GM12878 (cell line): ENCODE data around the gene EML1. TPM values are rescaled to one million over a fixed set of nuclear protein-coding genes. Genes with fewer than 3 reads are reported as not detected.

ENCODE experiments used
- ATAC-seq: fragments of 200-7000 bp; cut with Tn5 transposase; 3 replicates; pipeline ENCODE4 v1.9.1; 2020; ENCODE audit warnings: mild to moderate bottlenecking, moderate library complexity
- BruUV-seq: library from RNA; stranded (reverse); fragments of 400-500 nt; replicated peaks from 2 replicates; lab custom pipeline; 2021; lab: Mats Ljungman, UMichigan
- CTCF ChIA-PET: fragments of 300-600 bp; sonication (Branson Sonifier 250); formaldehyde crosslinking; extraction: SDS; loops from one replicate; lab custom pipeline; 2021; ENCODE audit warnings: inconsistent platforms; lab: Yijun Ruan, JAX
- POLR2A ChIA-PET: fragments of 350-600 bp; formaldehyde crosslinking; extraction: SDS; loops from one replicate; lab custom pipeline; 2021; ENCODE audit warnings: inconsistent platforms; lab: Charles Lee
- RAD21 ChIA-PET: fragments of 300-600 bp; sonication (Branson Sonifier 250); formaldehyde crosslinking; loops from one replicate; lab custom pipeline; 2023; ENCODE audit warnings: antibody characterized with exemption; ENCODE audit not compliant: unreplicated experiment; lab: Charles Lee
- SMC1A ChIA-PET: fragments of 300-600 bp; sonication (Branson Sonifier 250); formaldehyde crosslinking; loops from one replicate; lab custom pipeline; 2023; ENCODE audit not compliant: unreplicated experiment, uncharacterized antibody; lab: Charles Lee
- DNase-seq: peaks from one replicate; pipeline ENCODE4 v3.0.0-alpha.2; 2011; ENCODE audit warnings: low read depth, low spot score
- FAIRE-seq: peaks from 3 replicates; lab custom pipeline; 2011; peaks lifted over from hg19 to GRCh38; lab: Jason Lieb, UNC
- H2AFZ ChIP-seq: 2 replicates; pipeline ENCODE4 v1.6.0; 2011; ENCODE audit warnings: low read depth, low read length, control low read depth; ENCODE audit not compliant: control insufficient read depth
- H3K27ac ChIP-seq: 2 replicates; pipeline ENCODE4 v1.5.1; 2011; ENCODE audit warnings: control low read depth; ENCODE audit not compliant: control insufficient read depth, insufficient read depth
- H3K27me3 ChIP-seq, 2 experiments: replicated peaks in 1 of 2; 2 replicates each; pipeline versions ENCODE4 v1.6.0 to v1.6.1; 2011; ENCODE audit warnings: low read length in 1 of 2; ENCODE audit not compliant: control insufficient read depth in 2 of 2, insufficient read depth in 2 of 2
- H3K36me3 ChIP-seq, 2 experiments: 2 replicates each; pipeline ENCODE4 v1.5.1; 2011; ENCODE audit warnings: low read length in 1 of 2; ENCODE audit not compliant: control insufficient read depth in 2 of 2, insufficient read depth in 2 of 2
- H3K4me1 ChIP-seq: 2 replicates; pipeline ENCODE4 v1.6.1; 2011; ENCODE audit warnings: mild to moderate bottlenecking, low read length, moderate library complexity, mixed read lengths; ENCODE audit not compliant: control insufficient read depth, insufficient read depth
- H3K4me2 ChIP-seq: 2 replicates; pipeline ENCODE4 v1.6.0; 2011; ENCODE audit warnings: control low read depth; ENCODE audit not compliant: control insufficient read depth, insufficient read depth
- H3K4me3 ChIP-seq: fragments of 200-600 bp; sonication (generic); 2 replicates; pipeline ENCODE4 v1.5.1; 2016
- H3K79me2 ChIP-seq: 2 replicates; pipeline ENCODE4 v1.6.0; 2011; ENCODE audit warnings: low read length; ENCODE audit not compliant: control insufficient read depth, insufficient read depth
- H3K9ac ChIP-seq: 2 replicates; pipeline ENCODE4 v1.8.0; 2011; ENCODE audit warnings: low read length, control low read depth, mixed read lengths; ENCODE audit not compliant: control insufficient read depth, insufficient read depth
- H3K9me3 ChIP-seq: replicated peaks from 3 replicates; pipeline ENCODE4 v1.5.1; 2011; ENCODE audit warnings: mild to moderate bottlenecking, low read length; ENCODE audit not compliant: control insufficient read depth, insufficient read depth
- H4K20me1 ChIP-seq: 2 replicates; pipeline ENCODE4 v1.6.0; 2011; ENCODE audit not compliant: control insufficient read depth, insufficient read depth
- CEBPB ChIP-seq, 2 experiments: fragments of 150-350 bp in 1 of 2; IDR thresholded peaks; 2 replicates each; pipeline ENCODE4 v1.6.1; 2012 to 2014; ENCODE audit warnings: low read depth in 2 of 2, low read length in 2 of 2, borderline replicate concordance in 1 of 2, inconsistent platforms in 1 of 2
- DPF2 ChIP-seq: fragments of 450-650 bp; IDR thresholded peaks from 2 replicates; pipeline ENCODE4 v1.6.1; 2017; ENCODE audit warnings: mild to moderate bottlenecking
- IKZF2 ChIP-seq, 2 experiments: fragments of 450-650 bp; IDR thresholded peaks; 2 replicates each; pipeline ENCODE4 v1.6.1; 2017; ENCODE audit warnings: mild to moderate bottlenecking in 2 of 2, moderate library complexity in 2 of 2
- NFIC ChIP-seq: IDR thresholded peaks from 2 replicates; pipeline ENCODE4 v1.6.1; 2012; ENCODE audit warnings: low read depth, mild to moderate bottlenecking, inconsistent platforms, low read length, moderate library complexity
- RB1 ChIP-seq: fragments of 450-650 bp; formaldehyde crosslinking; IDR thresholded peaks from 2 replicates; pipeline ENCODE4 v1.6.1; 2017; ENCODE audit warnings: mild to moderate bottlenecking, borderline replicate concordance
- RUNX3 ChIP-seq: IDR thresholded peaks from 2 replicates; pipeline ENCODE4 v1.6.1; 2012; ENCODE audit warnings: low read length, inconsistent platforms
- STAT3 ChIP-seq: IDR thresholded peaks from 2 replicates; pipeline ENCODE4 v1.6.1; 2011; ENCODE audit warnings: low read depth, low read length, improper control_type of control experiment
- TCF12 ChIP-seq: IDR thresholded peaks from 2 replicates; pipeline ENCODE4 v1.6.1; 2011; ENCODE audit warnings: low read depth, mild to moderate bottlenecking, low read length
- TCF3 ChIP-seq: IDR thresholded peaks from 2 replicates; pipeline ENCODE4 v1.6.1; 2012; ENCODE audit warnings: low read depth, mild to moderate bottlenecking, low read length, borderline replicate concordance; ENCODE audit not compliant: insufficient read depth
- WRNIP1 ChIP-seq: IDR thresholded peaks from 2 replicates; pipeline ENCODE4 v1.6.1; 2011; ENCODE audit warnings: low read depth, low read length, improper control_type of control experiment, borderline replicate concordance
- WGBS: methylation state at CpG from one replicate; pipeline ENCODE4 v1.1.6; 2016; ENCODE audit warnings: low lambda C conversion rate; ENCODE audit not compliant: insufficient replicate concordance, insufficient coverage; ENCODE audit errors: missing lambda C conversion rate; 5-methylcytosine and 5-hydroxymethylcytosine counted together
- in situ Hi-C: fragments of 300-500 bp; cut with MboI; formaldehyde crosslinking; loops from 9 replicates; pipeline ENCODE4 v1.14.3; 2018; ENCODE audit warnings: mixed read lengths
- intact Hi-C: fragments of 100-400 bp; cut with micrococcal nuclease; formaldehyde crosslinking; loops from one replicate; pipeline ENCODE4 v1.14.2; 2022; ENCODE audit not compliant: unreplicated experiment
- polyA plus RNA-seq, 11 experiments: library from polyadenylated mRNA; depleted of rRNA in 4 of 11; unstranded in 6 of 11; stranded (reverse) in 5 of 11; fragments of >200 nt; fragmentation: Nextera tagmentation in 4 of 11; fragmentation: Illumina TruSeq in 1 of 11; extraction: Ambion mirVana in 4 of 11; extraction: Trizol in 1 of 11; gene quantifications; 1 replicate in 1 of 11; 2 replicates in 10 of 11; pipeline versions ENCODE4 v1.2.1 to v1.2.3, GENCODE V29; 2011 to 2016; ENCODE audit warnings: inconsistent platforms in 2 of 11, missing spikeins in 2 of 11, low read depth in 1 of 11
- total RNA-seq, 4 experiments: library from RNA; depleted of rRNA in 3 of 4; stranded (reverse); fragments of >200 nt in 3 of 4; fragmentation: Illumina TruSeq in 1 of 4; extraction: Trizol in 1 of 4; gene quantifications; 2 replicates each; pipeline versions ENCODE4 v1.2.1 to v1.2.3, GENCODE V29; 2013 to 2021
- TF ChIP-seq, protein P1 (sequence below): IDR thresholded peaks from 2 replicates; pipeline ENCODE4 v1.6.1; 2012; ENCODE audit warnings: low read depth, low read length, improper control_type of control experiment
- TF ChIP-seq, protein P2 (sequence below): fragments of 150-350 bp; IDR thresholded peaks from 2 replicates; pipeline ENCODE4 v1.6.1; 2014; ENCODE audit warnings: mild to moderate bottlenecking, low read depth, low read length
- TF ChIP-seq, protein P3 (sequence below): fragments of 450-650 bp; formaldehyde crosslinking; IDR thresholded peaks from 2 replicates; pipeline ENCODE4 v1.5.0; 2022; ENCODE audit warnings: mild to moderate bottlenecking, missing genetic modification characterization
- TF ChIP-seq, protein P4 (sequence below): fragments of 450-650 bp; IDR thresholded peaks from 2 replicates; pipeline ENCODE4 v1.6.1; 2017; ENCODE audit warnings: borderline replicate concordance

EML1 gene
- total and polyA plus RNA-seq, 10 of the 15 experiments (the other 5 are each of a cell fraction or from before 2014, with no cell fraction given), result 0.05 to 3.4 (median 0.11) TPM; not detected in 3

DNA sequence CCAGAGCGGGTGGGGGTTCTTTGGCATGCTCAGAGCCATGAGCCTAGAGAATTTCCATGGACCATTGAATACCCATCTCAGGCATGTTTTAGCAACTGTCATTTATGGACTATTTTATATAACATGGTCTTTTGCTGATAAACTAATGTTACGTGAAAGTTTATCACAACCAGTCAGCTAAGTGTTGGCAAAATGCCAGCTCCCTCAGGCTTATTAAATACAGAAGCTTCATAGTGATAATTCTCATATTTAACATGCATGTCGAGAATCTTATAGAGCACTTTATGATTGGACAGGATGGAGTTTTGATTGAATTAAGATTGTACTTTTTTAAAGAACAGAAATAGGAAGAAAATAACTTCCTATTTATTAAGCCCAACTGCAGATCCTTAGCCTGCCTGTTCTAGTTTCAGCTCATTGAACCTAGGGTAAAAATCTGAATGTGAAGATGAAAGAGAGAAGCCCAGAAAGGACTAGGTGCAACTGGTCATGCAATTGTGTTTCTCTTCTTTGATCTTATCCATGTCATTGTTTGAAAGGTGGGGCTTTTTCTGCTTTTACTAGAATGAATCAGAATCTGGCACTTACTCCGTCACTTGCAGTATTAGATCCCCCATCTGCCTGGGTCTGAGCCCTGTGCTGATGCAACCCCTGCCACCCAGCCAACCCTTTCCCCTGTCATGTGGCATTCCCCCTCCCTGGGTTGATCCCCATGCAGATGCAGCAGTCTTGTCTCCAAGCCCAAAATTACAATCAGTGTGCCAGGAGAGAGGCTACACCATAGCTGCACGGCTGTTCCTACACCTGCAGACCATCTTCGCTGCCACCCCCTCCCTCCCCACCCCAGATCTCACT lies 137.4 kb downstream of the EML1 start (continued):
- TF ChIP-seq, protein P1, sequence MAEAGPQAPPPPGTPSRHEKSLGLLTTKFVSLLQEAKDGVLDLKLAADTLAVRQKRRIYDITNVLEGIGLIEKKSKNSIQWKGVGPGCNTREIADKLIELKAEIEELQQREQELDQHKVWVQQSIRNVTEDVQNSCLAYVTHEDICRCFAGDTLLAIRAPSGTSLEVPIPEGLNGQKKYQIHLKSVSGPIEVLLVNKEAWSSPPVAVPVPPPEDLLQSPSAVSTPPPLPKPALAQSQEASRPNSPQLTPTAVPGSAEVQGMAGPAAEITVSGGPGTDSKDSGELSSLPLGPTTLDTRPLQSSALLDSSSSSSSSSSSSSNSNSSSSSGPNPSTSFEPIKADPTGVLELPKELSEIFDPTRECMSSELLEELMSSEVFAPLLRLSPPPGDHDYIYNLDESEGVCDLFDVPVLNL, result no peak
- peak; percentile 53; the same call in 1 of the 2 replicates for TF ChIP-seq NFIC
- peak; percentile 60 to 78 for TF ChIP-seq IKZF2 (IDR thresholded peaks at IDR 0.05)

DNA sequence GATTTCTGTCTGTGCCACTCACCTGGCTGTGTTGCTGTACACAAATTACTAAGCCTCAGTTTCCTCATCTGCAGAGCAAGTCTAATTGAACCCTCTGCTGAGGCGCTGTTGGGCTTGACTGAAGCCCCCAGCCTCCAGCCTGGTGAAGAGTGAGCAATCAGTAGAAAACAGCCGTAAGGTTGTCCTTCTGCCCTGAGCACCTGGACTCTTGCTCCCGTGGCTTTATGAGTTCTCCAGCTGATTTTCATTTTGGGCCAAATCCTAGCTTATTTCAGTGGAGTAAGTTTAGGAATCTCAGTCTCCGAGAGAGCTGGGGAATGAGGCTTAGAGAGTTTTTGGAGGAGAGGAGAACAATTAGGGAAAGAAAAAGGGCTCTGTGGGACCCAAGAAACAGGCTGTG lies 138.1 kb downstream of the EML1 start:
- ChIA-PET RAD21 (no interaction called here), POLR2A (no interaction called here), CTCF (interaction anchor here (0.7 to 2.9 kb wide), 3 partner anchors 15 to 34 kb away, joined by 3 to 15 read pairs (median 4); no protein-coding TSS in a partner anchor), SMC1A (interaction anchor here (1.2 to 2.0 kb wide), 3 partner anchors 15 to 138 kb away, joined by 3 to 11 read pairs (median 4); no protein-coding TSS in a partner anchor)
- Histone ChIP-seq H3K9ac (no peak overlapping the region), H3K79me2 (no peaks in the 10 kb centered on the region), H4K20me1 (no peaks in the 10 kb centered on the region), H3K4me2 (peak overlapping the region; percentile 51), H3K27ac (no peak overlapping the region), H3K9me3 (peaks cover 1% of the 10 kb centered on the region; the same call in 2 of the 3 replicates), H3K27me3 (no peaks in the 10 kb centered on the region), H2AFZ (no peak overlapping the region; the same call in 1 of the 2 replicates), H3K36me3 (no peaks in the 10 kb centered on the region), H3K4me1 (peaks cover 22% of the 10 kb centered on the region), H3K4me3 (no peak overlapping the region)
- BruUV-seq, result no TSS peak
- DNase-seq, result no peak
- ATAC-seq, result no peak; the same call in 2 of the 3 replicates
- FAIRE-seq, result no peak
- 51% methylated on average over 4 of the region's 4 CpGs for WGBS
- intact Hi-C loops (no loop called here), in situ Hi-C loops (no loop called here)
- TF ChIP-seq WRNIP1 (no peak), RB1 (no peak), STAT3 (no peak), DPF2 (no peak), TCF3 (no peak), CEBPB (IDR thresholded peaks at IDR 0.05; ENCODE audit: borderline replicate concordance in 1 of 2, low read depth in 2 of 2, low read length in 2 of 2) (no peak), TCF12 (no peak), RUNX3 (no peak)
- TF ChIP-seq, protein P2, sequence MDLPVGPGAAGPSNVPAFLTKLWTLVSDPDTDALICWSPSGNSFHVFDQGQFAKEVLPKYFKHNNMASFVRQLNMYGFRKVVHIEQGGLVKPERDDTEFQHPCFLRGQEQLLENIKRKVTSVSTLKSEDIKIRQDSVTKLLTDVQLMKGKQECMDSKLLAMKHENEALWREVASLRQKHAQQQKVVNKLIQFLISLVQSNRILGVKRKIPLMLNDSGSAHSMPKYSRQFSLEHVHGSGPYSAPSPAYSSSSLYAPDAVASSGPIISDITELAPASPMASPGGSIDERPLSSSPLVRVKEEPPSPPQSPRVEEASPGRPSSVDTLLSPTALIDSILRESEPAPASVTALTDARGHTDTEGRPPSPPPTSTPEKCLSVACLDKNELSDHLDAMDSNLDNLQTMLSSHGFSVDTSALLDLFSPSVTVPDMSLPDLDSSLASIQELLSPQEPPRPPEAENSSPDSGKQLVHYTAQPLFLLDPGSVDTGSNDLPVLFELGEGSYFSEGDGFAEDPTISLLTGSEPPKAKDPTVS, result no peak
- TF ChIP-seq, protein P3, sequence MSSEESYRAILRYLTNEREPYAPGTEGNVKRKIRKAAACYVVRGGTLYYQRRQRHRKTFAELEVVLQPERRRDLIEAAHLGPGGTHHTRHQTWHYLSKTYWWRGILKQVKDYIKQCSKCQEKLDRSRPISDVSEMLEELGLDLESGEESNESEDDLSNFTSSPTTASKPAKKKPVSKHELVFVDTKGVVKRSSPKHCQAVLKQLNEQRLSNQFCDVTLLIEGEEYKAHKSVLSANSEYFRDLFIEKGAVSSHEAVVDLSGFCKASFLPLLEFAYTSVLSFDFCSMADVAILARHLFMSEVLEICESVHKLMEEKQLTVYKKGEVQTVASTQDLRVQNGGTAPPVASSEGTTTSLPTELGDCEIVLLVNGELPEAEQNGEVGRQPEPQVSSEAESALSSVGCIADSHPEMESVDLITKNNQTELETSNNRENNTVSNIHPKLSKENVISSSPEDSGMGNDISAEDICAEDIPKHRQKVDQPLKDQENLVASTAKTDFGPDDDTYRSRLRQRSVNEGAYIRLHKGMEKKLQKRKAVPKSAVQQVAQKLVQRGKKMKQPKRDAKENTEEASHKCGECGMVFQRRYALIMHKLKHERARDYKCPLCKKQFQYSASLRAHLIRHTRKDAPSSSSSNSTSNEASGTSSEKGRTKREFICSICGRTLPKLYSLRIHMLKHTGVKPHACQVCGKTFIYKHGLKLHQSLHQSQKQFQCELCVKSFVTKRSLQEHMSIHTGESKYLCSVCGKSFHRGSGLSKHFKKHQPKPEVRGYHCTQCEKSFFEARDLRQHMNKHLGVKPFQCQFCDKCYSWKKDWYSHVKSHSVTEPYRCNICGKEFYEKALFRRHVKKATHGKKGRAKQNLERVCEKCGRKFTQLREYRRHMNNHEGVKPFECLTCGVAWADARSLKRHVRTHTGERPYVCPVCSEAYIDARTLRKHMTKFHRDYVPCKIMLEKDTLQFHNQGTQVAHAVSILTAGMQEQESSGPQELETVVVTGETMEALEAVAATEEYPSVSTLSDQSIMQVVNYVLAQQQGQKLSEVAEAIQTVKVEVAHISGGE (CRISPR knock-in tag), result no peak
- TF ChIP-seq, protein P4, sequence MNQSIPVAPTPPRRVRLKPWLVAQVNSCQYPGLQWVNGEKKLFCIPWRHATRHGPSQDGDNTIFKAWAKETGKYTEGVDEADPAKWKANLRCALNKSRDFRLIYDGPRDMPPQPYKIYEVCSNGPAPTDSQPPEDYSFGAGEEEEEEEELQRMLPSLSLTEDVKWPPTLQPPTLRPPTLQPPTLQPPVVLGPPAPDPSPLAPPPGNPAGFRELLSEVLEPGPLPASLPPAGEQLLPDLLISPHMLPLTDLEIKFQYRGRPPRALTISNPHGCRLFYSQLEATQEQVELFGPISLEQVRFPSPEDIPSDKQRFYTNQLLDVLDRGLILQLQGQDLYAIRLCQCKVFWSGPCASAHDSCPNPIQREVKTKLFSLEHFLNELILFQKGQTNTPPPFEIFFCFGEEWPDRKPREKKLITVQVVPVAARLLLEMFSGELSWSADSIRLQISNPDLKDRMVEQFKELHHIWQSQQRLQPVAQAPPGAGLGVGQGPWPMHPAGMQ, result no peak
